OCI-LY3 (cell line): ENCODE measurements around the gene CCDC90B.

Experiments
- EZH2phosphoT487 ChIP-seq: fragments of 200-600 bp; shearing (Covaris generic); IDR thresholded peaks from 2 replicates; pipeline ENCODE4 v1.6.1; 2018; ENCODE audit warnings: antibody characterized with exemption, mixed run types, low read depth
- TF ChIP-seq, protein P1 (sequence below): fragments of 200-600, 300-600 bp; sonication (generic); IDR thresholded peaks from 2 replicates; pipeline ENCODE4 v1.5.1; 2014; ENCODE audit warnings: antibody characterized with exemption, low read length, low read depth

DNA sequence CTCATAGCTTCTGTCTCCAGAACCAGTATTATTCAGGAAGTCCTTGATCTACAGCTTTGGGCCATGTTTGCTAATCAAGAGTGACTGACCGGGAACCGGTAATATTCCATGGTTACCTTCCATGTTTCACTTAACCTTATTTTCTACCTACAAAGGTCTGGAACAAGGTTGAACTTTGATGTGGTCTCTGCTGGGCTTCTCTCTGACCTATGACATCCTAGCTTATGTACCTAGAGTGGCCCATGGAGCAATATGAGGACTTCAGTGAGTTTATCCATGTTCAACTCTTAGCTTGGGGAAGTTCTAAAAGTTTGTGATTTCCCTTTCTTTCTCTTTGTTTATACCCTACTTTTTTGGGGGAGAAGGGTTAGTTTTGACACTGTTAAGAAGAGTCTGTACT is 33.2 kb downstream of the CCDC90B start:
- TF ChIP-seq, protein P1, sequence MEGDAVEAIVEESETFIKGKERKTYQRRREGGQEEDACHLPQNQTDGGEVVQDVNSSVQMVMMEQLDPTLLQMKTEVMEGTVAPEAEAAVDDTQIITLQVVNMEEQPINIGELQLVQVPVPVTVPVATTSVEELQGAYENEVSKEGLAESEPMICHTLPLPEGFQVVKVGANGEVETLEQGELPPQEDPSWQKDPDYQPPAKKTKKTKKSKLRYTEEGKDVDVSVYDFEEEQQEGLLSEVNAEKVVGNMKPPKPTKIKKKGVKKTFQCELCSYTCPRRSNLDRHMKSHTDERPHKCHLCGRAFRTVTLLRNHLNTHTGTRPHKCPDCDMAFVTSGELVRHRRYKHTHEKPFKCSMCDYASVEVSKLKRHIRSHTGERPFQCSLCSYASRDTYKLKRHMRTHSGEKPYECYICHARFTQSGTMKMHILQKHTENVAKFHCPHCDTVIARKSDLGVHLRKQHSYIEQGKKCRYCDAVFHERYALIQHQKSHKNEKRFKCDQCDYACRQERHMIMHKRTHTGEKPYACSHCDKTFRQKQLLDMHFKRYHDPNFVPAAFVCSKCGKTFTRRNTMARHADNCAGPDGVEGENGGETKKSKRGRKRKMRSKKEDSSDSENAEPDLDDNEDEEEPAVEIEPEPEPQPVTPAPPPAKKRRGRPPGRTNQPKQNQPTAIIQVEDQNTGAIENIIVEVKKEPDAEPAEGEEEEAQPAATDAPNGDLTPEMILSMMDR: no peak
- no peak for TF ChIP-seq EZH2phosphoT487
